HepG2 (cell line): ENCODE results near the gene SKP1. TPM values are rescaled to one million over a fixed set of nuclear protein-coding genes. Genes with fewer than 3 reads are reported as not detected.

Experiments
- DZIP1 ChIP-seq: sonication (generic); formaldehyde crosslinking; IDR thresholded peaks from 2 replicates; pipeline ENCODE4 v1.5.0; 2020; ENCODE audit warnings: mild to moderate bottlenecking, missing genetic modification reagents
- HNF1B ChIP-seq: sonication (generic); formaldehyde crosslinking; IDR thresholded peaks from 2 replicates; pipeline ENCODE4 v1.5.1; 2020; ENCODE audit warnings: mild to moderate bottlenecking, moderate library complexity, missing genetic modification reagents
- NFIC ChIP-seq: IDR thresholded peaks from 2 replicates; pipeline ENCODE4 v1.6.1; 2012; ENCODE audit warnings: mild to moderate bottlenecking, low read length, inconsistent platforms
- NR2C2 ChIP-seq: sonication (generic); formaldehyde crosslinking; IDR thresholded peaks from 2 replicates; pipeline ENCODE4 v1.4.0; 2020; ENCODE audit warnings: missing genetic modification reagents, mild to moderate bottlenecking, moderate library complexity, borderline replicate concordance
- PAX8 ChIP-seq: sonication (generic); formaldehyde crosslinking; IDR thresholded peaks from 2 replicates; pipeline ENCODE4 v1.8.0; 2022; ENCODE audit warnings: mild to moderate bottlenecking, missing genetic modification reagents, borderline replicate concordance
- SP4 ChIP-seq: sonication (generic); formaldehyde crosslinking; IDR thresholded peaks from 2 replicates; pipeline ENCODE4 v1.8.1; 2023; ENCODE audit warnings: mild to moderate bottlenecking, missing genetic modification reagents
- TBX2 ChIP-seq: sonication (generic); formaldehyde crosslinking; IDR thresholded peaks from 2 replicates; pipeline ENCODE4 v1.5.0; 2020; ENCODE audit warnings: missing genetic modification reagents, mild to moderate bottlenecking, borderline replicate concordance
- THAP11 ChIP-seq: IDR thresholded peaks from 2 replicates; pipeline ENCODE4 v1.6.1; 2016; ENCODE audit warnings: missing biosample characterization, missing genetic modification reagents
- ZBTB10 ChIP-seq: sonication (generic); formaldehyde crosslinking; IDR thresholded peaks from 2 replicates; pipeline ENCODE4 v1.4.0; 2020; ENCODE audit warnings: missing genetic modification reagents, borderline replicate concordance
- ZC3H4 ChIP-seq: sonication (generic); formaldehyde crosslinking; IDR thresholded peaks from 2 replicates; pipeline ENCODE4 v1.4.0; 2020; ENCODE audit warnings: missing genetic modification reagents, borderline replicate concordance
- ZFYVE20 ChIP-seq: sonication (generic); formaldehyde crosslinking; IDR thresholded peaks from 2 replicates; pipeline ENCODE4 v1.8.0; 2023; ENCODE audit warnings: low read depth, mild to moderate bottlenecking, moderate library complexity, missing genetic modification reagents, borderline replicate concordance
- ZNF446 ChIP-seq: sonication (generic); formaldehyde crosslinking; IDR thresholded peaks from 2 replicates; pipeline ENCODE4 v1.5.0; 2020; ENCODE audit warnings: mild to moderate bottlenecking, missing genetic modification reagents
- ZNF549 ChIP-seq: sonication (generic); formaldehyde crosslinking; IDR thresholded peaks from 2 replicates; pipeline ENCODE4 v1.5.0; 2020; ENCODE audit warnings: missing genetic modification reagents
- ZNF574 ChIP-seq: sonication (generic); formaldehyde crosslinking; IDR thresholded peaks from 2 replicates; pipeline ENCODE4 v1.4.0; 2020; ENCODE audit warnings: missing genetic modification reagents
- ZNF614 ChIP-seq: IDR thresholded peaks from 2 replicates; pipeline ENCODE4 v1.6.1; 2018; ENCODE audit warnings: missing biosample characterization, missing genetic modification reagents, inconsistent platforms, borderline replicate concordance
- ZNF704 ChIP-seq: sonication (generic); formaldehyde crosslinking; IDR thresholded peaks from 2 replicates; pipeline ENCODE4 v1.8.1; 2023; ENCODE audit warnings: mild to moderate bottlenecking, inconsistent platforms, moderate library complexity, missing genetic modification reagents, borderline replicate concordance
- ZSCAN20 ChIP-seq: sonication (generic); formaldehyde crosslinking; IDR thresholded peaks from 2 replicates; pipeline ENCODE4 v1.4.0; 2020; ENCODE audit warnings: missing genetic modification reagents, mild to moderate bottlenecking, borderline replicate concordance
- polyA plus RNA-seq, 8 experiments: library from polyadenylated mRNA; depleted of rRNA in 3 of 8; stranded (reverse) in 7 of 8; unstranded in 1 of 8; fragments of >200 nt; fragmentation: Illumina TruSeq in 4 of 8; extraction: Trizol in 4 of 8; gene quantifications; 2 replicates each; pipeline versions ENCODE4 v1.2.1 to v1.2.3, GENCODE V29; 2011 to 2016; ENCODE audit warnings: low read depth in 4 of 8, missing spikeins in 1 of 8, mixed read lengths in 1 of 8; ENCODE audit not compliant: insufficient read depth in 1 of 8
- total RNA-seq, 5 experiments: library from RNA; depleted of rRNA; stranded (reverse); fragments of >200 nt; fragmentation: Illumina TruSeq; extraction: Trizol; gene quantifications; 2 replicates each; pipeline ENCODE4 v1.2.3, GENCODE V29; 2016; ENCODE audit warnings: low read depth in 1 of 5

SKP1 gene
- total and polyA plus RNA-seq, 2 of the 13 experiments (the other 11 are each of a cell fraction or from before 2014, with no cell fraction given): 134 to 340 TPM

GRCh38 chr5:134225780-134226440, 49.2 kb upstream of the SKP1 start, which contains the start of gene PPP2CA (continued):
- 0 out of 2 replicates have a peak, but pooled peaks have one; percentile 60 for TF ChIP-seq HNF1B (CRISPR knock-in tag)
- peak; percentile 52 for TF ChIP-seq NR2C2 (CRISPR knock-in tag)
- TF ChIP-seq THAP11 (CRISPR knock-in tag): peak; percentile 53; the same call in 1 of the 2 replicates
- peak; percentile 11 for TF ChIP-seq ZNF614 (CRISPR knock-in tag)
- peak; percentile 76 for TF ChIP-seq SP4 (CRISPR knock-in tag)
- TF ChIP-seq ZNF574 (CRISPR knock-in tag): peak; percentile 39
- peak; percentile 83; the same call in 1 of the 2 replicates for TF ChIP-seq ZNF704 (CRISPR knock-in tag)
- TF ChIP-seq ZNF549 (CRISPR knock-in tag): no peak; the same call in 1 of the 2 replicates
- peak; percentile 51; the same call in 1 of the 2 replicates for TF ChIP-seq ZSCAN20
- no peak for TF ChIP-seq ZC3H4
- peak; percentile 67 for TF ChIP-seq TBX2
- TF ChIP-seq DZIP1: no peak; the same call in 1 of the 2 replicates
- peak; percentile 42; the same call in 1 of the 2 replicates for TF ChIP-seq PAX8 (CRISPR knock-in tag)
- TF ChIP-seq ZNF446 (CRISPR knock-in tag): peak; percentile 56; the same call in 1 of the 2 replicates
- TF ChIP-seq NFIC: no peak
- peak; percentile 80 for TF ChIP-seq ZBTB10 (CRISPR knock-in tag)
- no peak for TF ChIP-seq ZFYVE20 (CRISPR knock-in tag)
